ENCODE results near the gene MCM7. TPM values are rescaled to one million over a fixed set of nuclear protein-coding genes. Genes with fewer than 3 reads are reported as not detected.

MCM7 gene
- total and polyA plus RNA-seq, 2 of the 13 experiments (the other 11 are each of a cell fraction or from before 2014, with no cell fraction given): 84.5 to 214 TPM

GRCh38 chr7:100100420-100101015, 679 bp downstream of the MCM7 start (continued):
- peak; percentile 97 for TF ChIP-seq ETV5 (CRISPR knock-in tag; IDR thresholded peaks at IDR 0.05; ENCODE audit: borderline replicate concordance)
- no peak for TF ChIP-seq ZFP36L2 (CRISPR knock-in tag; IDR thresholded peaks at IDR 0.05)
- TF ChIP-seq ARID5B (CRISPR knock-in tag; IDR thresholded peaks at IDR 0.05): peak; percentile 79; the same call in 1 of the 2 replicates
- 0 out of 2 replicates have a peak, but pooled peaks have one; percentile 22 for TF ChIP-seq ZNF224 (CRISPR knock-in tag; IDR thresholded peaks at IDR 0.05)
- no peak for TF ChIP-seq AHDC1 (CRISPR knock-in tag; IDR thresholded peaks at IDR 0.05; ENCODE audit: borderline replicate concordance)
- no peak for TF ChIP-seq ZNF550 (CRISPR knock-in tag; IDR thresholded peaks at IDR 0.05; ENCODE audit: borderline replicate concordance)
- no peak for TF ChIP-seq MYNN (CRISPR knock-in tag; IDR thresholded peaks at IDR 0.05; ENCODE audit: low read depth)
- TF ChIP-seq TCF7 (IDR thresholded peaks at IDR 0.05; ENCODE audit: low read depth): no peak; the same call in 1 of the 2 replicates
- TF ChIP-seq EP300 (IDR thresholded peaks at IDR 0.05; ENCODE audit: low read depth in 2 of 2, low read length in 2 of 2): peak in 1 of 2 experiments; percentile 13; a peak in 1 of 4 replicates
- no peak for TF ChIP-seq EP300 (CRISPR knock-in tag; IDR thresholded peaks at IDR 0.05; ENCODE audit: borderline replicate concordance)
- TF ChIP-seq CBX1 (IDR thresholded peaks at IDR 0.05; ENCODE audit: low read depth): no peak
- no peak; the same call in none of the 2 replicates for TF ChIP-seq E2F1 (CRISPR knock-in tag; IDR thresholded peaks at IDR 0.05)
- TF ChIP-seq POGK (CRISPR knock-in tag; conservative IDR thresholded peaks at IDR 0.05): peak; percentile 92
- peak; percentile 91 for TF ChIP-seq PHF20 (CRISPR knock-in tag; IDR thresholded peaks at IDR 0.05)
- no peak; the same call in none of the 2 replicates for TF ChIP-seq ZNF607 (CRISPR knock-in tag; IDR thresholded peaks at IDR 0.05; ENCODE audit: borderline replicate concordance)
- TF ChIP-seq NPAS2 (CRISPR knock-in tag; IDR thresholded peaks at IDR 0.05; ENCODE audit: borderline replicate concordance): no peak
- no peak for TF ChIP-seq ZNF10 (CRISPR knock-in tag; IDR thresholded peaks at IDR 0.05; ENCODE audit: borderline replicate concordance, low read depth)

Measured in HepG2 (cell line).